Measurements from ENCODE around the gene SHLD2. TPM values are rescaled to one million over a fixed set of nuclear protein-coding genes. Genes with fewer than 3 reads are reported as not detected.

SHLD2 gene
- total RNA-seq, 1 donor from 2014 or later = 22.4 TPM

DNA sequence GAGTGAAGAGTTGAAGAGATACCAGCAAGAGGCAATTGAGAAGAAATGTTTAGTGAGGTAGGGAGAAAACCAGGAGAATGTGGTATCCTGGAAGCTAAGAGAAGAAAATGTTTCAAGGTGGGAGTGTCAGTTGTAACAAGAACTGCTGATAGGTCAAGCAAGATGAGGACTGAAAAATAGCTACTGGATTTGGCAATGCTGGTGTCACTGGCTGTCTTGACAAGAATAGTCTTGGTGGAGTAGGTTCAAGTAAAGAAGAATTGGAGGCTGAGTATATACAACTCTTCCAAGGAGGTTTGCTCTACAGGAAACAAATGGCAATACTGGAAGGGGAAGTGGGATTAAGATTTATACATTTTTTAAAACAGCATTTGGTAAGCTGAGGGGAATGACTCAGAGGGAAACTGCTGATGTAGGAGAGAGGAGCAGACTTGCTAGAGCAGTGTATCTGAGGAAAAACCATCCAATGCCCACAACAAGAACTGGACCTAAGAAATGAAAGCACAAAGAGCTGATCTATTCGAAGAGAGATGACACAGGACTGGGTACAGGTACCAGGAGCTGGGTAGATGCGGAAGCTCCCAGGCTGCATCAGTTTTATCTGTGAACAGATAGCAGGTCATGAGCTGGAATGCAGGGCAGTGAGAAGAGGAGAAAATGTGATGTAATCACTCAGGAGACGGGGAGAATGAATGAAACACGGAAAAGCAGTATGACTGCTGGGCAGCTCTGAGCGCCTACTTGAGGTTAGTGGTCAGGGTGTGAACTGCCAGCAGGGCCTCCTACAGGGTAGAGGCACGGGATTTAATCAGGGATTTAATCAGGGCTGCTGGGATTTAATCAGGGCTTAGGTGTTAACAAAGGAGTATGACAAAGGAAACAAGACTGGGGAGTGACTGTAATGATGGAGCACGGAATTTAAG is 40.4 kb upstream of the SHLD2 start:
- H3K36me3 Mint-ChIP-seq = peaks cover 31% of the 10 kb centered on the region
- H3K4me3 Mint-ChIP-seq = no peak overlapping the region
- H3K27me3 Mint-ChIP-seq (ENCODE audit: low read depth) = no peaks in the 10 kb centered on the region
- H3K9me3 Mint-ChIP-seq = no peaks in the 10 kb centered on the region
- no peak overlapping the region for H3K27ac Mint-ChIP-seq
- TF ChIP-seq, protein P1, sequence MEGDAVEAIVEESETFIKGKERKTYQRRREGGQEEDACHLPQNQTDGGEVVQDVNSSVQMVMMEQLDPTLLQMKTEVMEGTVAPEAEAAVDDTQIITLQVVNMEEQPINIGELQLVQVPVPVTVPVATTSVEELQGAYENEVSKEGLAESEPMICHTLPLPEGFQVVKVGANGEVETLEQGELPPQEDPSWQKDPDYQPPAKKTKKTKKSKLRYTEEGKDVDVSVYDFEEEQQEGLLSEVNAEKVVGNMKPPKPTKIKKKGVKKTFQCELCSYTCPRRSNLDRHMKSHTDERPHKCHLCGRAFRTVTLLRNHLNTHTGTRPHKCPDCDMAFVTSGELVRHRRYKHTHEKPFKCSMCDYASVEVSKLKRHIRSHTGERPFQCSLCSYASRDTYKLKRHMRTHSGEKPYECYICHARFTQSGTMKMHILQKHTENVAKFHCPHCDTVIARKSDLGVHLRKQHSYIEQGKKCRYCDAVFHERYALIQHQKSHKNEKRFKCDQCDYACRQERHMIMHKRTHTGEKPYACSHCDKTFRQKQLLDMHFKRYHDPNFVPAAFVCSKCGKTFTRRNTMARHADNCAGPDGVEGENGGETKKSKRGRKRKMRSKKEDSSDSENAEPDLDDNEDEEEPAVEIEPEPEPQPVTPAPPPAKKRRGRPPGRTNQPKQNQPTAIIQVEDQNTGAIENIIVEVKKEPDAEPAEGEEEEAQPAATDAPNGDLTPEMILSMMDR (IDR thresholded peaks at IDR 0.05; ENCODE audit: unreplicated experiment) = no peak
- no peak for DNase-seq (ENCODE audit: low spot score in 2 of 2, unreplicated experiment in 2 of 2)
- H3K4me1 Mint-ChIP-seq = peaks cover 4% of the 10 kb centered on the region

- TF ChIP-seq, protein P1 (IDR thresholded peaks at IDR 0.05; ENCODE audit: unreplicated experiment) = no peak
- no peaks in the 10 kb centered on the region for H3K9me3 Mint-ChIP-seq
- no peak overlapping the region for H3K4me3 Mint-ChIP-seq
- H3K27me3 Mint-ChIP-seq (ENCODE audit: low read depth) = no peaks in the 10 kb centered on the region
- H3K27ac Mint-ChIP-seq = no peak overlapping the region
- peaks cover 38% of the 10 kb centered on the region for H3K36me3 Mint-ChIP-seq
- H3K4me1 Mint-ChIP-seq = peaks cover under 1% of the 10 kb centered on the region
- no peak for DNase-seq (ENCODE audit: low spot score in 2 of 2, unreplicated experiment in 2 of 2)
These were observed 36.8 kb upstream of the SHLD2 start for GRCh38 chr10:87058171-87058570.

GRCh38 chr10:87059401-87059800 is 35.6 kb upstream of the SHLD2 start:
- DNase-seq (ENCODE audit: low spot score in 2 of 2, unreplicated experiment in 2 of 2) = no peak
- no peak overlapping the region for H3K27ac Mint-ChIP-seq

DNA sequence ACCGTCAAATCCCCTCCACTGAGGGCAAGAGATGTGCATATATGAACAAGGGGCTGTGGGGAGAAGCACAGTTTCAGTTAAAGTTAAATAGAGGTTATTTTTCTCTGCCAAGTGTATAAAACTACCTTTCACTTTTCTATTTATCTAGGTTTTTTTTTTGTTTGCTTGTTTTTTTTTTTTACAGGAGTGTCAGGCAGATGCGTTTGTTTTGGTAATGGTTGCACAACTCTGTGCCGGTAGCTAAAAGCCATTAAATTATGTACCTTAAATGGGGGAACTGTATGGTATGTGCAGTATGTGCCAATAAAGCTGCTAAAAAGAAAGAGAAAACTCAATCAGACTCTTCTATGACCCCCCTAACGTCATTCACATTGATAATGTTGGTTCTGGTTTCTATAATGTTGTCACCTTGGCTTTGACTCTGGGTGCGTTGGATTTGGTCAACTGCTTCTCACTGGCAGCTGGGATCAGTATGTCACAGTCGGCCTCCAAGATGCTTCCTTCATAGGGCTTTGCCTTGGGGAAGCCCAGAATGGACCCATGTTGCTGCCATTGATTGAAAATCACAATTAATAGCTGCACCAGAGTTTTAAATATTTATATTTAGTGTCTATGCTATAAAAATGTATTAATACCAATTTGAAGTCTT is 34.6 kb upstream of the SHLD2 start:
- Mint-ChIP-seq H3K4me3 (no peak overlapping the region), H3K4me1 (no peaks in the 10 kb centered on the region), H3K27me3 (ENCODE audit: low read depth) (no peaks in the 10 kb centered on the region), H3K36me3 (peaks cover 45% of the 10 kb centered on the region), H3K9me3 (no peaks in the 10 kb centered on the region), H3K27ac (no peak overlapping the region)
- TF ChIP-seq, protein P1 (IDR thresholded peaks at IDR 0.05; ENCODE audit: unreplicated experiment) = no peak
- no peak for DNase-seq (ENCODE audit: low spot score in 2 of 2, unreplicated experiment in 2 of 2)

More at GRCh38 chr10:87059401-87059800, 35.6 kb upstream of the SHLD2 start:
- no peak overlapping the region for H3K4me3 Mint-ChIP-seq
- no peaks in the 10 kb centered on the region for H3K27me3 Mint-ChIP-seq (ENCODE audit: low read depth)
- no peaks in the 10 kb centered on the region for H3K9me3 Mint-ChIP-seq
- TF ChIP-seq, protein P1 (IDR thresholded peaks at IDR 0.05; ENCODE audit: unreplicated experiment) = no peak
- peaks cover 45% of the 10 kb centered on the region for H3K36me3 Mint-ChIP-seq
- H3K4me1 Mint-ChIP-seq = no peaks in the 10 kb centered on the region

DNA sequence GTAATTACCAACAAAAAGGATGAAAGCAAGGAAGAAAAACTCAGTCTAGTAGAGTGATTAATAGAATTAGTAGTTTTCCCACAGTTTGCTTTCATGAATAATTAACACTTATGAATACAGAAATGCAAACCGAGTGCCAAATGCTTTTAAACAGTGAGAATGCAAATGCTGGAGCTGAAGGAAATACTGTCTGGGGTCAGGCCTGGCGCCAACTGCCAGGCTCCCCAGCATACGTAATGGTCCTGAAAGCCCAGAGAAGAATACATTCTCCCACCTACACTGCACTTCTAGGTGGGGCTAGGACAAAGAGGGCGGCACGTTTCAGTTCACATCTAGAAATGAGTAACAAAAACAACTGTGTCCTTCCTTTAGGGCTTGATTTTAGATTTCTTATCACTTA is 30.4 kb upstream of the SHLD2 start:
- Mint-ChIP-seq H3K27ac (no peak overlapping the region), H3K9me3 (no peaks in the 10 kb centered on the region), H3K4me3 (no peak overlapping the region), H3K27me3 (ENCODE audit: low read depth) (no peaks in the 10 kb centered on the region), H3K36me3 (peaks cover 53% of the 10 kb centered on the region), H3K4me1 (no peaks in the 10 kb centered on the region)
- no peak for DNase-seq (ENCODE audit: low spot score in 2 of 2, unreplicated experiment in 2 of 2)
- TF ChIP-seq, protein P1 (IDR thresholded peaks at IDR 0.05; ENCODE audit: unreplicated experiment) = no peak
